Transverse colon (tissue), 4 donors: ENCODE data around the gene RNU2-1. TPM values are rescaled to one million over a fixed set of nuclear protein-coding genes. Genes with fewer than 3 reads are reported as not detected.
A peak's percentile ranks its signal among the peaks of the same experiment; 100 is the strongest.
"Not testable (repeated sequence)": the region's sequence is repeated elsewhere in the genome, so short reads cannot be mapped to it uniquely, and the experiment has no call there.

Experiments
- DNase-seq: peaks from one replicate; pipeline ENCODE4 v3.0.0-alpha.2; 2019
- H3K27ac ChIP-seq, 4 donors: fragments of 200-600 bp; sonication (generic); 2 replicates each; pipeline ENCODE4 v1.5.1; 2016 to 2018; ENCODE audit warnings: inconsistent platforms in 4 of 4
- H3K27me3 ChIP-seq: fragments of 200-600 bp; sonication (generic); 2 replicates; pipeline ENCODE4 v1.5.1; 2017; ENCODE audit warnings: inconsistent platforms
- H3K36me3 ChIP-seq, 4 donors: fragments of 200-600 bp; sonication (generic); 2 replicates each; pipeline ENCODE4 v1.5.1; 2017 to 2019; ENCODE audit warnings: inconsistent platforms in 4 of 4
- H3K4me1 ChIP-seq, 4 donors: fragments of 200-600 bp; sonication (generic); 2 replicates each; pipeline ENCODE4 v1.5.1; 2017 to 2020; ENCODE audit warnings: inconsistent platforms in 4 of 4
- H3K4me3 ChIP-seq, 4 donors: fragments of 200-600 bp; sonication (generic); 1 replicate in 1 of 4; 2 replicates in 3 of 4; pipeline versions ENCODE4 v1.5.1 to v1.6.1; 2017 to 2019; ENCODE audit warnings: inconsistent platforms in 4 of 4
- H3K9me3 ChIP-seq, 2 donors: fragments of 200-600 bp; sonication (generic); 2 replicates each; pipeline ENCODE4 v1.5.1; 2017 to 2019; ENCODE audit warnings: inconsistent platforms in 2 of 2
- EP300 ChIP-seq: sonication (generic); formaldehyde crosslinking; IDR thresholded peaks from one replicate; pipeline ENCODE4 v1.6.1; 2017; ENCODE audit warnings: antibody characterized with exemption, low read depth
- POLR2A ChIP-seq: fragments of 450-650 bp; IDR thresholded peaks from one replicate; pipeline ENCODE4 v1.6.1; 2016; ENCODE audit warnings: antibody characterized with exemption, mild to moderate bottlenecking, moderate library complexity
- POLR2AphosphoS5 ChIP-seq, 3 donors: sonication (generic); formaldehyde crosslinking; IDR thresholded peaks; one replicate each; pipeline ENCODE4 v1.6.1; 2016; ENCODE audit warnings: antibody characterized with exemption in 3 of 3
- WGBS, 2 donors: methylation state at CpG; one replicate each; pipeline ENCODE4 v1.1.5; 2018; ENCODE audit warnings: low coverage in 1 of 2; 5-methylcytosine and 5-hydroxymethylcytosine counted together
- in situ Hi-C, 4 donors: fragments of 200-750 bp; cut with MboI; loops; one replicate each; pipeline versions ENCODE4 v1.15.0 to v1.15.1; 2017; ENCODE audit warnings: low sequenced_read_pairs in 3 of 4, low pct_ligation_motif_present in 1 of 4, low pct_unique_long_range_greater_than_20kb in 1 of 4
- intact Hi-C: fragments of 100-400 bp; cut with DNase I; formaldehyde crosslinking; loops from one replicate; pipeline ENCODE4 v1.15.1; 2023; ENCODE audit warnings: low total_unique reads
- total RNA-seq, 4 donors: library from RNA; depleted of rRNA; stranded (reverse); fragments of >200 nt; gene quantifications; one replicate each; pipeline ENCODE4 v1.1.0, GENCODE V29; 2016
- TF ChIP-seq, protein P1 (sequence below), 5 experiments: fragments of 200-600 bp in 3 of 5; fragments of 450-650 bp in 2 of 5; sonication (generic) in 3 of 5; IDR thresholded peaks; 1 replicate in 2 of 5; 2 replicates in 3 of 5; pipeline ENCODE4 v1.5.1; 2016 to 2017; ENCODE audit warnings: antibody characterized with exemption in 5 of 5, inconsistent platforms in 3 of 5, mild to moderate bottlenecking in 2 of 5, moderate library complexity in 1 of 5

Gene RNU2-1
- total RNA-seq, 4 donors from 2014 or later: not detected

DNA sequence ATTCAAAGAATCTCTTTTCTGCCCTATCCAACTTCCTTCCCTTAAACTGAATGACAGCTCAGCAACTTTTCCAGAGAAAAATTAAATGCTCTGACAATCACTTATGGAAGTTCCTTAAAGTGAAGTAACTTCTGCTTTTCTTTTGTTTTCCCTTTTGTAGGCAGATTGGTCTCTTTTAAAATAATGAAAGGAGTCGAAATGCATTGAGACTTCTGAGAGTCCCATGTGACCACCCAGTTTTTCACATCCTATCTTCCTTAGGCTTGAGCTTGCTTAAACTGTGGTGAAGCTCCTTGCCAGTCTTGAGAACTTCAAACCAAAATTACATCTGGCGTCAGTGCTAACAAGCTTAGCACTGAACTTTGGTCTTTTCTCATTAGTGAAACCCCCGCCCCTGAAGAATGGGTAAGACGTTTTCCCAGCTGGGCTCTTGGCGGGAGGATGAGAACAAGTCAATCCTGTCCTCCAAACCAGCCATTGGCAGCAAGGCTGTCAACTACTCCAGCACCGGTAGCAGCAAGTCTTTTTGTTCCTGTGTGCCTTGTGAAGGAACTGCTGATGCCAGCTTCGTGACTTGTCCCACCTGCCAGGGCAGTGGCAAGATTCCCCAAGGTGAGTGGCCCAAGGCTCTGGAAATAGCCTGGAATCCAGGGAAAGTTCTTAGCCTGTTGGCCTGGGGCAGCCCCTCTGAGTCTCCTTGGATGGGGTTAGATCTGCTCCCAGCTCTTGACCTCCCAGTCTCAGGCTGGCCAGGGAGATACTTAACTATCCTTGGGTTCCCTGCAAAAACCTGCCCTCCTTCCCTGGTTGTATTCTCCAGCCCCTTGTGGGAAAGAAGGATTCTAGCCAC, 20.9 kb downstream of the RNU2-1 start:
- Histone ChIP-seq H3K36me3 (peaks cover 0 to 25% (median 2%) of the 10 kb centered on the region in 4 donors), H3K4me3 (peak overlapping the region in 2 of 4 donors; percentile 52 to 54), H3K27me3 (no peaks in the 10 kb centered on the region), H3K4me1 (peaks cover 9 to 28% (median 23%) of the 10 kb centered on the region in 4 donors), H3K27ac (peak overlapping the region; percentile 79 to 87 (median 86)), H3K9me3 (no peaks in the 10 kb centered on the region)
- peak; percentile 12 for DNase-seq
- in situ Hi-C loops: loop anchor here in 1 of 4 donors (25.0 kb wide), 2 partner anchors 99 to 274 kb away; partner anchors contain the start of gene DHX8
- WGBS, 2 donors: 10 to 38% methylated on average over 1 to 7 of the region's 7 CpGs
- intact Hi-C loops: no loop called here
- no peak for TF ChIP-seq POLR2A
- TF ChIP-seq, protein P1, sequence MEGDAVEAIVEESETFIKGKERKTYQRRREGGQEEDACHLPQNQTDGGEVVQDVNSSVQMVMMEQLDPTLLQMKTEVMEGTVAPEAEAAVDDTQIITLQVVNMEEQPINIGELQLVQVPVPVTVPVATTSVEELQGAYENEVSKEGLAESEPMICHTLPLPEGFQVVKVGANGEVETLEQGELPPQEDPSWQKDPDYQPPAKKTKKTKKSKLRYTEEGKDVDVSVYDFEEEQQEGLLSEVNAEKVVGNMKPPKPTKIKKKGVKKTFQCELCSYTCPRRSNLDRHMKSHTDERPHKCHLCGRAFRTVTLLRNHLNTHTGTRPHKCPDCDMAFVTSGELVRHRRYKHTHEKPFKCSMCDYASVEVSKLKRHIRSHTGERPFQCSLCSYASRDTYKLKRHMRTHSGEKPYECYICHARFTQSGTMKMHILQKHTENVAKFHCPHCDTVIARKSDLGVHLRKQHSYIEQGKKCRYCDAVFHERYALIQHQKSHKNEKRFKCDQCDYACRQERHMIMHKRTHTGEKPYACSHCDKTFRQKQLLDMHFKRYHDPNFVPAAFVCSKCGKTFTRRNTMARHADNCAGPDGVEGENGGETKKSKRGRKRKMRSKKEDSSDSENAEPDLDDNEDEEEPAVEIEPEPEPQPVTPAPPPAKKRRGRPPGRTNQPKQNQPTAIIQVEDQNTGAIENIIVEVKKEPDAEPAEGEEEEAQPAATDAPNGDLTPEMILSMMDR (IDR thresholded peaks at IDR 0.05): no peak
- no peak for TF ChIP-seq EP300
- TF ChIP-seq POLR2AphosphoS5 (IDR thresholded peaks at IDR 0.05): no peak

DNA sequence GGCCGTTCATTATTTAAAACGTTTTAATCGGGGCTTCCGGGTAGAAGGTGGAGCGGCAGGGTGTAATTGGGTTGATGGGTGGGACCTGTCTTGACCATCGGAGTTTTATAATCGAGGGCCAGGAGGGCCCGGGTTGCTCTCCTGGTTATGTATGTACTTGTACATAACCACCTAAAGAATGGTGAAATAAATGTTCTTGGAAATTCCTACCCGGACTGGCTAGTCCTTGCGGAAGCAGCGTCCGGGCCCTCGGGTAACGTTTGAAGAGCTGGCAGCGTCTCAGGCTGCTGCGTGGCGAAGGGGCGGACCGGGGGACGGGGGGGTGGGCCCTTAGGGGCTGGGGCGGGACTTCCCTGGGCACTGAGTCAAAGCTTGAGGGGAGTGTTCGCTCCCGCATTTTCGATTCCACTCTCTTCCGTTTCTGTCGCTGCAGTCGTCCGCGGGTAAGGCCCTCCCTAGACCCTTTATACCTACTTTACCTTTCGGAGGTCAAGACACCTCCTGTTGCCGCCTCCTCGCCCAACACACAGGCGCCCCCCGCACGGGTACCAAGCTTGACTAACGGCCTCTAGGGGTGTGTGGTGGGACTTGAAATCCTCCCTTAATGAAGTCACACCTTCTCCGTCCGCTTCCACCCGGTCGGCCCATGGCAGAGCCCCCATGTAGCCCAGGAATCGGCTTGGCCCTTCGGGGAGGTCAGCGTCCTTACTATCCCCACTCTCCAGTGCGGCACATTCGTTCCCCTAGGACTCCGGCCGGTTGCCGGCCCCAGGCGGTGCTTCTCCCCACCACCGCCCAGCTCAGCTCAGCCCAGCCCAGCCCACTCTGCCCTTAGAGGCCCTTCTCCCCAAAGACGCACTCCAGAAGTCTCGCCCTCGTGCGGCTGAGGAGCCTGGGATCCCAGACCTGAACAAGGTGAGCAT, 22.0 kb downstream of the RNU2-1 start, which contains the start of gene TMEM106A:
Gene TMEM106A, plus strand, starts transcription at position 396 of the 923 bp plus-strand sequence. CDS start 1,167 bp downstream, outside the sequence.
- H3K27me3 ChIP-seq: no peaks in the 10 kb centered on the region
- peaks cover 0 to 32% (median 7%) of the 10 kb centered on the region in 4 donors for H3K36me3 ChIP-seq
- in situ Hi-C loops (loop anchor here in 1 of 4 donors (25.0 kb wide), 2 partner anchors 101 to 276 kb away; partner anchors contain the start of gene DHX8), intact Hi-C loops (no loop called here)
- peak; percentile 82 for DNase-seq
- TF ChIP-seq, protein P1 (IDR thresholded peaks at IDR 0.05): peak; percentile 3 to 54 (median 34)
- TF ChIP-seq POLR2A (peak; percentile 60), POLR2AphosphoS5 (IDR thresholded peaks at IDR 0.05) (peak; percentile 74 to 79 (median 76)), EP300 (no peak)
- H3K4me3 ChIP-seq: peak within 1 kb of the TSS; percentile 38 to 54 (median 46)
- H3K9me3 ChIP-seq: no peaks in the 10 kb centered on the region
- H3K4me1 ChIP-seq: peaks cover 9 to 28% (median 23%) of the 10 kb centered on the region in 4 donors
- peak within 1 kb of the TSS; percentile 79 to 87 (median 86) for H3K27ac ChIP-seq
- 0 to 3% methylated on average over 9 to 54 of the region's 54 CpGs for WGBS, 2 donors

DNA sequence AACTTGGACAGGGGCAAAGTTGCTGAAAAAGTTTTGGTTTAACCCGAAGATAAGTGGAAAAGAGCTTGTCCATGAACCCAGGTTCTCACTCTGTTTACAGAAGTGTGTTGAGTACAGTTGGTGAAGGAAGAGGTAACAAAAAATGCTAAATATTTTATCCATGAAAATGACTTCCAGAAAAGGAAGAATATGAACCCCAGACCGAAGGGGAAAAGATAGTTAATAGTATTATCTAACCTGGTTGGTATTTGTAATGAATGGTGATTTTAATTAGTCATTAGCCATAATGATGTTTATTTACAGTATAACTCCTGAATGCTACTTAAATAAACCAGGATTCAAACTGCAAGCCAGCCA, 22.7 kb downstream of the RNU2-1 start:
- intact Hi-C loops (no loop called here), in situ Hi-C loops (loop anchor here in 1 of 4 donors (25.0 kb wide), 2 partner anchors 101 to 276 kb away; partner anchors contain the start of gene DHX8)
- 10 to 33% methylated on average over 1 to 2 of the region's 2 CpGs for WGBS, 2 donors
- TF ChIP-seq POLR2AphosphoS5 (IDR thresholded peaks at IDR 0.05): no peak
- peaks cover 9 to 28% (median 23%) of the 10 kb centered on the region in 4 donors for H3K4me1 ChIP-seq
- peak overlapping the region; percentile 79 to 87 (median 86) for H3K27ac ChIP-seq
- H3K9me3 ChIP-seq: no peaks in the 10 kb centered on the region
- peak overlapping the region in 3 of 4 donors; percentile 38 to 54 (median 52) for H3K4me3 ChIP-seq
- no peak for DNase-seq
- no peaks in the 10 kb centered on the region for H3K27me3 ChIP-seq
- peaks cover 0 to 32% (median 9%) of the 10 kb centered on the region in 4 donors for H3K36me3 ChIP-seq

DNA sequence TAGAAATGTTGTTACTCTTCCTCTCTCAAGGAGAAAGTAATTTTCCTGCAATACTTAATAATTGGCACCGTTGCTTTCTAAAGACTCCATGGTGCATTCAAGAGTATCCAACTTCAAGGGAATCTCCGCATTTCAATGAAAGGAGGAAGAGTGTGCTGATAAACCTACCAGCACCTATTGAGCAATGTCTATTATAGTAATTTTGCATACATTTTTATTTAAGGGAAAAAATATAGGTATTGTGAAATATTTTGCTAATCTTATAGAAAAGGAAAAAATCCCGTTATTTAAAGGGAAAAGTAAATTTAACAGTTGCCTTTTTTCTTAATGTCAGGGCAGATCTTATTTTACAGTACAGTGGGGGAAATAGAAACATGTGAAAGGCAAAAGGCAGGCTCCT, 23.2 kb downstream of the RNU2-1 start:
- Histone ChIP-seq H3K9me3 (no peaks in the 10 kb centered on the region), H3K27me3 (no peaks in the 10 kb centered on the region), H3K27ac (peak overlapping the region; percentile 79 to 87 (median 86)), H3K4me1 (peaks cover 9 to 28% (median 23%) of the 10 kb centered on the region in 4 donors), H3K4me3 (no peak overlapping the region), H3K36me3 (peaks cover 0 to 33% (median 11%) of the 10 kb centered on the region in 4 donors)
- WGBS, 2 donors: 63 to 91% methylated on average over 3 of the region's 3 CpGs
- in situ Hi-C loops: loop anchor here in 1 of 4 donors (25.0 kb wide), 2 partner anchors 102 to 277 kb away; partner anchors contain the start of gene DHX8
- intact Hi-C loops: no loop called here
- TF ChIP-seq, protein P1 (IDR thresholded peaks at IDR 0.05): no peak
- TF ChIP-seq POLR2A (no peak), EP300 (no peak), POLR2AphosphoS5 (IDR thresholded peaks at IDR 0.05) (no peak)
- no peak for DNase-seq

DNA sequence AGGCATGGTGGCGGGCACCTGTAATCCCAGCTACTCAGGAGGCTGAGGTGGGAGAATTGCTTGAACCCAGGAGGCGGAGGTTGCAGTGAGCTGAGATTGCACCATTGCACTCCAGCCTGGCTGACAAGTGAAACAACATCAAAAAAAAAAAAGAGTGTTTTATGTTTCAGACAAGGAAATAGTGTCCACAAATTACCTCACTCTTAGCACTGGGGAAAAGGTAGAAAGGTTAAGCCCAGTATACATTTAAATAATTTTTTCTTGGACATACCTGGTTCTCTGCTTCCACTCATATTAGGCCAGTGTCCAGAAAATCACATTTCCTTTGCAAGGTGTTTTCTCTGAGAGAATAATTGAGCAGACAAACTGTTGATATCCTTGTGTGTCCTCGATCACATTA, 30.8 kb downstream of the RNU2-1 start:
- H3K4me3 ChIP-seq, H3K9me3 ChIP-seq, H3K4me1 ChIP-seq, intact Hi-C loops, H3K27me3 ChIP-seq, DNase-seq: not testable (repeated sequence)
- in situ Hi-C loops: loop anchor here in 1 of 4 donors (25.0 kb wide), 2 partner anchors 109 to 284 kb away; partner anchors contain the start of gene DHX8
- H3K27ac ChIP-seq: peak overlapping the region in 2 of 4 donors; percentile 23 to 25
- H3K36me3 ChIP-seq: peaks cover 0 to 90% (median 43%) of the 10 kb centered on the region in 4 donors
- WGBS, 2 donors: 67 to 83% methylated on average over 1 to 3 of the region's 3 CpGs
